ENCODE data around the gene ACOXL. TPM values are rescaled to one million over a fixed set of nuclear protein-coding genes. Genes with fewer than 3 reads are reported as not detected.

ACOXL gene
- polyA plus RNA-seq, 4 donors, result 0.45 to 0.93 (median 0.73) TPM

GRCh38 chr2:110718382-110718781 is 14.0 kb upstream of the ACOXL start:
- no peak for DNase-seq (ENCODE audit: low read depth in 4 of 4, low spot score in 3 of 4)

GRCh38 chr2:110718990-110719389 is 13.4 kb upstream of the ACOXL start:
- DNase-seq (ENCODE audit: low read depth in 4 of 4, low spot score in 3 of 4), result no peak

- no peak for DNase-seq (ENCODE audit: low read depth in 4 of 4, low spot score in 3 of 4)
Observed at GRCh38 chr2:110720547-110720946, 11.8 kb upstream of the ACOXL start.

GRCh38 chr2:110724820-110725219 is 7.6 kb upstream of the ACOXL start:
- DNase-seq (ENCODE audit: low read depth in 4 of 4, low spot score in 3 of 4), result no peak

GRCh38 chr2:110725370-110725769 is 7.0 kb upstream of the ACOXL start:
- DNase-seq (ENCODE audit: low read depth in 4 of 4, low spot score in 3 of 4), result no peak

- no peak for DNase-seq (ENCODE audit: low read depth in 4 of 4, low spot score in 3 of 4)
Observed at GRCh38 chr2:110725859-110726258, 6.5 kb upstream of the ACOXL start.

- no peak for DNase-seq (ENCODE audit: low read depth in 4 of 4, low spot score in 3 of 4)
Observed at GRCh38 chr2:110726285-110726684, 6.1 kb upstream of the ACOXL start.

- DNase-seq (ENCODE audit: low read depth in 4 of 4, low spot score in 3 of 4), result no peak
Observed at GRCh38 chr2:110727923-110728322, 4.5 kb upstream of the ACOXL start.

GRCh38 chr2:110729106-110729505 is 3.3 kb upstream of the ACOXL start:
- DNase-seq (ENCODE audit: low read depth in 4 of 4, low spot score in 3 of 4), result no peak

GRCh38 chr2:110731064-110731463 is 1.3 kb upstream of the ACOXL start:
- no peak for DNase-seq (ENCODE audit: low read depth in 4 of 4, low spot score in 3 of 4)

- no peak for DNase-seq (ENCODE audit: low read depth in 4 of 4, low spot score in 3 of 4)
Observed at GRCh38 chr2:110735366-110735765, 3.0 kb downstream of the ACOXL start.

GRCh38 chr2:110737783-110738182 is 5.4 kb downstream of the ACOXL start:
- no peak for DNase-seq (ENCODE audit: low read depth in 4 of 4, low spot score in 3 of 4)

GRCh38 chr2:110740747-110741349 is 8.5 kb downstream of the ACOXL start:
- DNase-seq (ENCODE audit: low read depth in 4 of 4, low spot score in 3 of 4), result no peak

GRCh38 chr2:110741491-110741980 is 9.2 kb downstream of the ACOXL start:
- no peak for DNase-seq (ENCODE audit: low read depth in 4 of 4, low spot score in 3 of 4)

GRCh38 chr2:110742412-110742811 is 10.0 kb downstream of the ACOXL start:
- DNase-seq (ENCODE audit: low read depth in 4 of 4, low spot score in 3 of 4), result no peak

GRCh38 chr2:110743600-110743999 is 11.2 kb downstream of the ACOXL start:
- DNase-seq (ENCODE audit: low read depth in 4 of 4, low spot score in 3 of 4), result no peak

GRCh38 chr2:110744429-110744828 is 12.1 kb downstream of the ACOXL start:
- no peak for DNase-seq (ENCODE audit: low read depth in 4 of 4, low spot score in 3 of 4)

GRCh38 chr2:110745048-110745447 is 12.7 kb downstream of the ACOXL start:
- DNase-seq (ENCODE audit: low read depth in 4 of 4, low spot score in 3 of 4), result no peak

- DNase-seq (ENCODE audit: low read depth in 4 of 4, low spot score in 3 of 4), result no peak
Observed at GRCh38 chr2:110746586-110747521, 14.5 kb downstream of the ACOXL start.

GRCh38 chr2:110747522-110748488 is 15.4 kb downstream of the ACOXL start:
- no peak for DNase-seq (ENCODE audit: low read depth in 4 of 4, low spot score in 3 of 4)

GRCh38 chr2:110748489-110748867 is 16.1 kb downstream of the ACOXL start:
- no peak for DNase-seq (ENCODE audit: low read depth in 4 of 4, low spot score in 3 of 4)
